Measurements from ENCODE around the gene DNAH14. TPM values are rescaled to one million over a fixed set of nuclear protein-coding genes. Genes with fewer than 3 reads are reported as not detected.

DNAH14 gene
- total and polyA plus RNA-seq, 2 donors (not counting 1 experiment from before 2014, with no cell fraction given): not detected

GRCh38 chr1:224900062-224900630 lies 29.3 kb upstream of the DNAH14 start:
- Histone ChIP-seq H3K79me2 (ENCODE audit: control insufficient read depth, insufficient read depth, low read length) (no peaks in the 10 kb centered on the region), H4K20me1 (ENCODE audit: control insufficient read depth, insufficient read depth, low read length, poor library complexity, severe bottlenecking) (no peaks in the 10 kb centered on the region), H3K9ac (ENCODE audit: low read length) (no peak overlapping the region), H3K4me2 (replicated peaks; ENCODE audit: low read depth, low read length, poor library complexity, severe bottlenecking) (no peak overlapping the region), H2AFZ (ENCODE audit: insufficient read depth, low read depth, low read length, poor library complexity, severe bottlenecking) (no peak overlapping the region), H3K27ac (ENCODE audit: low read length in 2 of 2) (no peak overlapping the region), H3K4me1 (ENCODE audit: control insufficient read depth in 2 of 2, insufficient read depth in 2 of 2, low read length in 2 of 2) (no peaks in the 10 kb centered on the region), H3K4me3 (ENCODE audit: control extremely low read depth in 1 of 5, extremely low read depth in 1 of 5, insufficient read depth in 1 of 5, low read depth in 2 of 5, low read length in 4 of 5) (no peak overlapping the region), H3K9me3 (ENCODE audit: control extremely low read depth in 1 of 3, control insufficient read depth in 2 of 3, insufficient read depth in 1 of 3, low read length in 2 of 3) (no peaks in the 10 kb centered on the region), H3K36me3 (replicated peaks in 1 of 2; ENCODE audit: control extremely low read depth in 1 of 2, control insufficient read depth in 1 of 2, extremely low read depth in 1 of 2, insufficient read depth in 2 of 2, low read length in 1 of 2) (no peaks in the 10 kb centered on the region), H3K27me3 (replicated peaks in 1 of 4; ENCODE audit: control extremely low read depth in 1 of 4, control insufficient read depth in 3 of 4, insufficient read depth in 4 of 4, low read length in 3 of 4) (peaks cover 0 to 2% (median 0%) of the 10 kb centered on the region in 4 experiments)
- no peak for ATAC-seq (ENCODE audit: low read depth)
- no peak for DNase-seq
- H3K27me3 Mint-ChIP-seq: peaks cover 13% of the 10 kb centered on the region
- TF ChIP-seq CTCF (IDR thresholded peaks at IDR 0.05) (no peak), EZH2 (IDR thresholded peaks at IDR 0.05; ENCODE audit: borderline replicate concordance, insufficient read depth, low read depth, low read length, poor library complexity, severe bottlenecking) (no peak)
- H3K4me3 Mint-ChIP-seq: no peak overlapping the region
- H3K27ac Mint-ChIP-seq: no peak overlapping the region
- WGBS (ENCODE audit: insufficient coverage): 86% methylated on average over 1 of the region's 3 CpGs
- intact Hi-C loops (cut with micrococcal nuclease): no loop called here
- ChIA-PET CTCF (no interaction called here), POLR2A (no interaction called here)
- peaks cover 3% of the 10 kb centered on the region for H3K9me3 Mint-ChIP-seq (ENCODE audit: insufficient read depth)
- no peaks in the 10 kb centered on the region for H3K4me1 Mint-ChIP-seq

- Histone ChIP-seq H3K9ac (ENCODE audit: low read length) (no peak overlapping the region), H3K79me2 (ENCODE audit: control insufficient read depth, insufficient read depth, low read length) (no peaks in the 10 kb centered on the region), H4K20me1 (ENCODE audit: control insufficient read depth, insufficient read depth, low read length, poor library complexity, severe bottlenecking) (no peaks in the 10 kb centered on the region), H3K4me2 (replicated peaks; ENCODE audit: low read depth, low read length, poor library complexity, severe bottlenecking) (no peak overlapping the region), H3K27ac (ENCODE audit: low read length in 2 of 2) (no peak overlapping the region), H3K9me3 (ENCODE audit: control extremely low read depth in 1 of 3, control insufficient read depth in 2 of 3, insufficient read depth in 1 of 3, low read length in 2 of 3) (no peaks in the 10 kb centered on the region), H3K27me3 (replicated peaks in 1 of 4; ENCODE audit: control extremely low read depth in 1 of 4, control insufficient read depth in 3 of 4, insufficient read depth in 4 of 4, low read length in 3 of 4) (peaks cover 0 to 2% (median 0%) of the 10 kb centered on the region in 4 experiments), H3K4me3 (ENCODE audit: control extremely low read depth in 1 of 5, extremely low read depth in 1 of 5, insufficient read depth in 1 of 5, low read depth in 2 of 5, low read length in 4 of 5) (no peak overlapping the region), H2AFZ (ENCODE audit: insufficient read depth, low read depth, low read length, poor library complexity, severe bottlenecking) (no peak overlapping the region), H3K4me1 (ENCODE audit: control insufficient read depth in 2 of 2, insufficient read depth in 2 of 2, low read length in 2 of 2) (no peaks in the 10 kb centered on the region), H3K36me3 (replicated peaks in 1 of 2; ENCODE audit: control extremely low read depth in 1 of 2, control insufficient read depth in 1 of 2, extremely low read depth in 1 of 2, insufficient read depth in 2 of 2, low read length in 1 of 2) (no peaks in the 10 kb centered on the region)
- TF ChIP-seq CTCF (IDR thresholded peaks at IDR 0.05): no peak
- TF ChIP-seq EZH2 (IDR thresholded peaks at IDR 0.05; ENCODE audit: borderline replicate concordance, insufficient read depth, low read depth, low read length, poor library complexity, severe bottlenecking): no peak
- H3K4me1 Mint-ChIP-seq: no peaks in the 10 kb centered on the region
- H3K27me3 Mint-ChIP-seq: peaks cover 8% of the 10 kb centered on the region
- DNase-seq (no peak), ATAC-seq (ENCODE audit: low read depth) (no peak)
- intact Hi-C loops (cut with micrococcal nuclease): no loop called here
- no peak overlapping the region for H3K27ac Mint-ChIP-seq
- ChIA-PET POLR2A (no interaction called here), CTCF (no interaction called here)
- peaks cover 3% of the 10 kb centered on the region for H3K9me3 Mint-ChIP-seq (ENCODE audit: insufficient read depth)
- WGBS (ENCODE audit: insufficient coverage): no CpG with 5 or more reads among the region's 5 CpGs
- H3K4me3 Mint-ChIP-seq: no peak overlapping the region
These were observed 28.2 kb upstream of the DNAH14 start for GRCh38 chr1:224901087-224901810.

All from B cell (primary cell).